Measurements from ENCODE around the gene RHBDF1.

Gene RHBDF1

DNA sequence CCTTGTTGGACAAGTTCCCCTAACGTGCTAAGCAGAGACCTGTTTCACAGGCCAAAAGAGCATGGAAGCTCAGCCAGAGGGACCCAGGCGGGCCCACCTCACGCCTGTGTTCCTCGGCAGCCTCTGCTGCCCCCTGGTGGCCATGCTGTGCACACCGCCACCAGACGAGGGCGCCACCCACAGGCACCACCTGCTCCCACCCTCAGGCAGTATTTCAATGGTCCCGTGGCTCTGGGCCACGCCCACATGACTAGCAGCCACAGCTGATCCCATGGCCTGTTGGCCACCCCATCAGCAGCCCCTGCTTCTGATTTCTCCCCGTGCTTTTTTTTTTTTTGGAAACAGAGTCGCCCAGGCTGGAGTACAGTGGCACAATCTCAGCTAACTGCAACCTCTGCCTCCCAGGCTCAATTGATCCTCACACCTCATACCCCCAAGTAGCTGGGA is 24.5 kb upstream of the RHBDF1 start:
- peak; percentile 73 to 83 (median 76) for DNase-seq (ENCODE audit: low read depth in 3 of 3, low spot score in 1 of 3)

DNA sequence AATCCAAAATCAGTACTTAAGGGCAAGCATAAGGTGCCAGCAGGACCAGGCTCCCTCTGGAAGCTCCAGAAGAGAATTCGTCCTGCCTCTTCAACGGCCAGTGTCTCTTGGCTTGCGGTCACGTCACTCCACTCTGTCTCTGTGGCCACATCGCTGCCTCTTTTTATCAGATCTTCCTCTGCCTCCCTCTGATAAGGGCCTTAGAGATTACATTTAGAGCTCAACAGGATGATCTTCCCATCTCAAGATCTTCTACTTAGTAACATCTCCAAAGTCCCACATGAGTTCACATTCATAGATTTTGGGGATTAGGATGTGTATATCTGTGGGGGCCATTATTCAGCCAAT is 22.5 kb upstream of the RHBDF1 start:
- no peak for DNase-seq (ENCODE audit: low read depth in 3 of 3, low spot score in 1 of 3)

DNA sequence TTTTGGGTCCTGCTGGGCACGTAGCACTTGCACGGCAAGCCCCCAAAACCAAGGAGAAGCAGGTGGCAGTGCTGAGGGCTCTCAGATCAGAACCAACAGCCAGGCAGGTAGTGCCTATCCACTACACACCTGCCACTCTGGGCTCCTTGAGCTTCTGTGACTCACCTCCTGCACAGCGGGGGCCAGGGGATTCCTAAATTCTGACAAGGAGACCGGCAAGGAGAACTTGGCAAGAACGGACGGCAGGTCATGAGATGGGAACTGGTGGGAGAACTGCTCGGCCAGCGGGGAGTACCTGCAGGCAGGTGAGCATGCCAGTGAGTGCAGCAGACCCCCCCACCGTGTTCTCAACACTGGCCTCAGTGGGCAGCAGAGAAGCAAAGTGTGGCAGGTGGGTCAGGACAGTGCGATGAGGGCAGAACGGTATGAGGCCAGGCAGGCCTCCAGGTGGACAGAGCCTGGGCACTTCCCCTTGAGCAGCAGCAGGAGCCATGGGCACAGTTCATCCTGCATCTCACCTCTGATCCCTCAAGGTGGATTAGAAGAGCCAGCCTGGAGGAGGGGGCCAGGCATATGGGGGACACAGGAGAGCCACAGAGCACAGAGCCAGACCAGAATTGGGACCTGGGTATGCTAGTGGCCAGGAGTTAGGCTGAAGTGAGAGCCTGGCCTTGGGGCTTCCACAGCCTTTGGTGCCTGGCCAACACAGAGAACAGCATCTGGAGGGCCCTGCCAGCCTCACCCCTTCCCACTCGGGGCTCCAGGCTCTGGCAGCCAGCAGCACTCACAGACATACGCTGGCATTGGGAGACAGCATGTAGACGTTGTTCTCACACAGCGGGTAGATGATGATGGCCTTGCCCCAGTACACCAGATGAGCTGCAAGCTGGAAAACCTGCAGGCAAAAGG is 20.3 kb upstream of the RHBDF1 start:
- no peak for DNase-seq (ENCODE audit: low read depth in 3 of 3, low spot score in 1 of 3)

DNA sequence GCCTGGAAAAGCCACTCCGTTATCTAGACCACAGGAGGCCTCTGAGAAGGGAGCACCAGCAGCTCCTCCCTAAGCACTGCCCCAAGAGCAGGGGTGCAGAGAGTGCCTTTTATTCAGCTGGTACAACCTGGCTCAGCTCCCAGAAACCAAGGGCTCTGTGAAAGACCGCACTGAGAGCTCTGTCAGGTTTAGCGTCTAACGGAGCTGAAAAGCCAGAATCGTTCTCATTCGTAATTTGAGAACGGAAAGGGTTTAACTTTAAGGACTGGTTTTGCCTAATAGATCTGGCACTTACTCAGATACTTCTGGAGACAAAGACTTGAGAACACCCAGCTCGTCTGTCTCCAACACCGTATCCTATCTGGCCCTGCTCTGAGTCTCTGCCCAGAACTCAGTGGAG is 19.1 kb upstream of the RHBDF1 start:
- DNase-seq (ENCODE audit: low read depth in 3 of 3, low spot score in 1 of 3) = no peak

DNA sequence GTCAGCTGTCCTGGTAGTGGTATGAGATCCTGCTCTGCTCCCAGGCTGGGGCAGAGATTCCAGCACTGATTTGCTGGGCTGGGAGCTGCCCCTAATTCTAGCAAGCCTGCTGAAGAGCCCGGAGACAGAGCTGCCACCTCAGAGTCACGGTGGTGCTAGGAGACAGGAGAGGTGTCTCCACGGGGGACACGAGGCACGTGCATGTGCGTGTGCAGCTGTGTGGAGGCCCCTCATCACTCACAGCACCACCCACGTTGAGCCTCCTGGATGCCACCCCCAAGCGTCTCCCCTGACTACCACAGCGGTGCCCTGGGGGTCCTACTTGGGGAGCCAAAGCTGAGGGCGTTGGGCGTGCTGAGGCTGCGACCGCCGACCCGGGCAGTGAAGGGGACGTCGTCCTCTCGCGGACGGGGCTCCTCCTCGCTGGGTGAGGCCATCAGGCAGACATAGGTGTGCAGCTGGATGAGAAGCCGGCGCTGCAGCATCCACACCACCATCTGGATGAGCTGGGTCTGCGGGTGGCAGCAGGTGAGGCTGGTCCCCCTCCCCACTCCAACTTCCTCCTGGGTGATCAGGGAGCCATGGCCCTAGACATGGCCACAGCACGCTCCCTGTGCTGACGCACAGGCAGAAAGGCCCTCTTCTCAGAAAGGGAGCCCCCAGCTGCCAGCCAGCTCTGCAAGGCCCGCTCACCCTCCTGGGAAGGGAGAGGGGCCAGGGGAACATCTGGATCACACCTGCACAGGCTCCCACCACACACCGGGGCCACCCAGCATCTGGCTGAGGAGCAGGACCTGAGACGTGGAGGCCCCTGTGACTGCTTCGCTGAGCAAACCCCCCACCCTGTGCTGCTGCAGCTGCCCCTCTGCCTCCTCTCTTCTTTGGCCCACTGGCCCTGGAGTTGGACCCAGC is 17.2 kb upstream of the RHBDF1 start:
- DNase-seq (ENCODE audit: low read depth in 3 of 3, low spot score in 1 of 3) = no peak

DNA sequence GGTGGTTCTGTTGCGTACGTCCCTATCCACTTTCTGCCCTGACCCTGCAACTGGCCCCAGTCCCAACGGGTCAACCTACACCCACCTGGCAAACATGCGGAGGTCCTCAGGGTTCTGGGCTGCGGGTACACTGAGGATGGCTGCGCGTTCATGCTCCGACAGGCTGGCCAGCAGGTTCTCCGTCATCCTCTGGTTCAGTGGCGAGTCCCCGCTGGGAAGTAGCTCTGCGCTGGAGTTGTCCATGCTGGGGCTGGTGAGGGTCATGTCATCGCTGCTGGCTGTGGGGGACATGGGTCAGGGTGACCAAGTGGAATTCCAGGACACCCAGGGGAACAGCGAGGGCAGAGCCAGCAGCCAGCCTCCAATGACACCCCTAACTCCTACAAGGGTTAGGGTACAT is 16.2 kb upstream of the RHBDF1 start:
- DNase-seq (ENCODE audit: low read depth in 3 of 3, low spot score in 1 of 3) = no peak

DNA sequence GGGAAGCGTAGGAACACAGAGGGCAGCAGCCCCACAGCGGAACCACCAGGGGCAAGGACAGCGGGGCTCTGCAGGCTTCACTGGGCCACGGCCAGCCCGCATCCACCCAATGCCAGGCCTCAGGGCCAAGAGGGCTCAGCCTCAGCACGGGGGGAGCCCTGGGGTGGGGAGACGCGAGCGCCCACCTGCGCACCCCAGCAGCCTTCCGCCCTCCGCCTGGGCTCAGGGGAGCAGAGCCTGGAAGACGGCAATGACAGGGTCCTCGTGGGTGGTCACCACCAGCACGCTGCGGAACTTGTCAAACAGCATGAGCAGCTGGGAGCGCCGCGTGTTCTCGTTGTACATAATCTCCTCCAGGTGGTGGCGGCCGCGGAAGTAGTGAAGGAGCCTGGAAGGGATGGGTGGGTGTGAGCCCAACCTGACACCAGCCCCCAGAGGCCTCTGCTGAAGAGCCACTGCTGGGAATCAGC is 14.1 kb upstream of the RHBDF1 start:
- DNase-seq (ENCODE audit: low read depth in 3 of 3, low spot score in 1 of 3) = no peak

DNA sequence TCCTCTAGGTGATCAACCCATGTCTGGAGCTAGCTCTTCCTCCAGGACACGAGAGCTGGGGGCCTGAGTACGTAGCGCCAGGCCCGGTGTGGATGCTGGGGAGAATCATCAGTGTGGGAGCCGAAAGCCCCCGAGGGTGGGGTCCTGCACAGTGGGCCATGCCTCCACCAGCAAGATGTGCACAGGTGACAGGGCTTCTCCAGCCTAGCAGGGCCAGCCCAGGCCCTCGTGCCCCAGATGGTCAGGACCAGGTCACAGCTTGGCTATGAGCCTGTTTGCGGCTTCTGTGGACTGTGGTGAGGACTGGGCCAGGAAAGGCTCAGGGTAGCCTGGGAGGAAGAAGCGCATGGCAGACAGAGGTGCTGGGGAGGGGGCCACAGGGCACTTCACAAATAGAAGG is 13.4 kb upstream of the RHBDF1 start:
- no peak for DNase-seq (ENCODE audit: low read depth in 3 of 3, low spot score in 1 of 3)

DNA sequence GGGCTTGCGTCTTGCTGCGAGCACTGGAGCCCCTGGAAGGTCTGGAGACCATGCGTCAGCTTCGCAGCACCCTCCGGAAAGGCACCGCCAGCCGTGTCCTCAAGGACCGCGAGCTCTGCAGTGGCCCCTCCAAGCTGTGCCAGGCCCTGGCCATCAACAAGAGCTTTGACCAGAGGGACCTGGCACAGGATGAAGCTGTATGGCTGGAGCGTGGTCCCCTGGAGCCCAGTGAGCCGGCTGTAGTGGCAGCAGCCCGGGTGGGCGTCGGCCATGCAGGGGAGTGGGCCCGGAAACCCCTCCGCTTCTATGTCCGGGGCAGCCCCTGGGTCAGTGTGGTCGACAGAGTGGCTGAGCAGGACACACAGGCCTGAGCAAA is 13.0 kb upstream of the RHBDF1 start:
- no peak for DNase-seq (ENCODE audit: low read depth in 3 of 3, low spot score in 1 of 3)

DNA sequence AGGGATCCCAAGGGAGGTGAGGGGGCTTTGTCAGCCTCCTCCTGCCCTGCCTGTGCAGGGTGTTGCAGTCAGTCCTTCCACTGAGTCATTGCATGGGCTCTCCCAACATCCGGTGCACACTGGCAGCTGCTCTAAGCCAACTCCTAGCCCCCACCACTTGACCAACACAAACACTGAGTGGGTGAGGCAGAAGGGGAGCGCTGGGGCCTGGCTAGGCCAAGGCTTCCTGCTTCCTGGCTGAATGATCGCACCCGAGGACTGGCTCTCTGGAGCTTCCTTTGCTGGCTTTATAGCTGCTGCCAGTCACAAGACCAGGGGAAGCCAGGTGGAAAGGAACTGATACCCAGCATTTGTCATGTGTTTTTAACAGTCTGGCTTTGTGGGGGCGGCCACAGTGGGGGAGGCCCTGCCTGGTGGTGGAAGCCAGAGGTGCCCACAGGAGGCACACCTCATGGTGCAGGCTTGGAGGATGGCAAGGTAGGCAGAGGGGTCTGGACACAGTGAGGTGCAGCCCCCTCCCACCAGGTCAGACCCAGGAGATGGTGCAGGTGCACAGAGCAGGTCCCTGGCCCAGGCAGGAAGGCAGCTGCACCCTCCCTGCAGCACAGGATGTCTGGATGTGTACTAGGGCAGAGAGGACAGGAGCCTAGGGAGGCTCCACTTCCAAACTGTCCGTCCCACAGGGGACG is 12.4 kb upstream of the RHBDF1 start:
- peak in 1 of 3 donors; percentile 16 for DNase-seq (ENCODE audit: low read depth in 3 of 3, low spot score in 1 of 3)

DNA sequence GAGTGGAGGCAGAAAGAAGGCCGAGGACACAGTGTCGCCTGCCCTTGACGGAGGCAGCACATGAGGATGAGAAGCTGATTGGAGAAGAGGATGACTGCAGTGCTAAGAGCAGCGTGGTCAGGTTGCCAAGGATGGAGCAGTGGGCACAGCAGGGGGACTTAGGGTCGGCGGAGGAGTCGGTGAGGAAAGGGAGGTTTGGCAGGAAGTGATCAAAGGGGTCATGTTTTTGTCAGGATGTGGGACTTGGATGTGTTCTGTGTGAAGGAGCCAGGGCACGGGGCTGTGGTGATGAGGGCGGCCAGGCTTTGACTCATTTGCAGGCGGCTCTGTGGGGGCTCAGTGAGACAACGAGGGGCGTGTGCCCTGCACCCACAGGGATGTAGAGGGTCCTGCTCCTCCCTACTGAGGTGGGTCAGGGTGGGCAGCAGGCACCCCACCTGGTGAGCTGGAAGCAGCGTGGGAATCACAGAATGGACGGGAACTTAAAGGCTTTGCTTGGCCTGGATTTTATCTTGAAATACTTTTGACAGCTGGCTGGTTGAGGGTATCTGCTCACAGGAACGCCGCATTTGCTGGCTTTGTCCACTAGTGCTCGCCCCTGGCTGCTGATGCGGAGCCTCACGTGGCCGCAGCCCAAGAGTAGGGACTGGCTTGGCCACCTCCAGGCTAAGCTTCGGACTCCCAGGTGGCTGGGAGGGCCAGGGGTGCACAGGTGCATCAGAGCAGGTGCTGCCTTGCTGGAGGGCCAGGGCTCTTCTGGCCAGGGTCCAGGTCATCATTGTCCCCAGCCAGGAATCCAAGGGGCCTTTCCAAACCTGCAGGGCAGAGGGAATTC is 11.6 kb upstream of the RHBDF1 start:
- DNase-seq (ENCODE audit: low read depth in 3 of 3, low spot score in 1 of 3) = no peak

DNA sequence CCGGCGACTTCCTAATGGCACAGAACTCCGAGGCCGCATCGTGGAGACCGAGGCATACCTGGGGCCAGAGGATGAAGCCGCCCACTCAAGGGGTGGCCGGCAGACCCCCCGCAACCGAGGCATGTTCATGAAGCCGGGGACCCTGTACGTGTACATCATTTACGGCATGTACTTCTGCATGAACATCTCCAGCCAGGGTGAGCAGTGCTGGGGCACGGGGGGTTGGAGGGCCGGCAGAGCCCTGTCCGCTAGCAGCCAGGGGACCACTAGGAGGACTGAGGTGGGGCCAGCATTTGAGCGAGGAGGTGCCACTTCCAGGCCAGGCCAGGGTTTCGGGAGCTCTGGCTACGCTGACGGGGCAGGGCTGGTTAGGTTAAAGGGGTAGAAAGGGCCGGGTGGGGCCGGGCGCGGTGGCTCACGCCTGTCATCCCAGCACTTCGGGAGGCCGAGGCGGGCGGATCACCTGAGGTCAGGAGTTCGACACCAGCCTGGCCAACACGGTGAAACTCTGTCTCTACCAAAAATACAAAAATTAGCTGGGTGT is 10.7 kb upstream of the RHBDF1 start:
- no peak for DNase-seq (ENCODE audit: low read depth in 3 of 3, low spot score in 1 of 3)

DNA sequence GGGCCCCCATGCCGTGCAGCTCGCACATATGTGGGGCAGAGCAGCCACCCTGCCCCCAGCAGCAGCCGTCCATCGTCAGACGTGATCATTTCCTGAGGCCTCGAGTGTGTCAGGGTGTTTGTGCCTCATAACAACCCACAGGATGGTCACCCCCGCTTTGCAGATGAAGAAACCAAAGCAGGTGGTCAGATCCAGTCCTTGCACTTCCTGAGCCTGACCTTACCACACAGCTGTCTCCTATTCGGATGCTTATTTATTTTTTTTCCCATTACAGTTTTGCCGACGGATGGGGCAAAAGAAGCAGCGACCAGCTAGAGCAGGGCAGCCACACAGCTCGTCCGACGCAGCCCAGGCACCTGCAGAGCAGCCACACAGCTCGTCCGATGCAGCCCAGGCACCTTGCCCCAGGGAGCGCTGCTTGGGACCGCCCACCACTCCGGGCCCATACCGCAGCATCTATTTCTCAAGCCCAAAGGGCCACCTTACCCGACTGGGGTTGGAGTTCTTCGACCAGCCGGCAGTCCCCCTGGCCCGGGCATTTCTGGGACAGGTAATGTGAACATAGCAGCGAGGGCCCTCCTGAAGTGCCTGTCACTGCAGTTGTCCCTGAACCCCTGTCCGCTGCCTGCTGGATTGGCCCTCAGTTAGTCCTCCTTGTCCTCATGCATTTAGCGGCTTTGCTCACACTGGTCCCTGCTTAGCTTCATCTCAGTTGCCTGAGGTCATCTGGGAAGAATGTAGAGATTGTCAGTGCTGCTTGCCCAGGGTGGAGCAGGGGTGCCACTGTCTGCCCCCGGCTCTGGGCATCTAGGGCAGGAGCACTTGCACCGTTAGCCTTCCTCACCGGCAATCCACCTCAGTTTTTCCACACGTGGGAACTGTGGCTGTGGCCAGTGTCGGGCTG is 7.0 kb upstream of the RHBDF1 start:
- DNase-seq (ENCODE audit: low read depth in 3 of 3, low spot score in 1 of 3) = no peak

DNA sequence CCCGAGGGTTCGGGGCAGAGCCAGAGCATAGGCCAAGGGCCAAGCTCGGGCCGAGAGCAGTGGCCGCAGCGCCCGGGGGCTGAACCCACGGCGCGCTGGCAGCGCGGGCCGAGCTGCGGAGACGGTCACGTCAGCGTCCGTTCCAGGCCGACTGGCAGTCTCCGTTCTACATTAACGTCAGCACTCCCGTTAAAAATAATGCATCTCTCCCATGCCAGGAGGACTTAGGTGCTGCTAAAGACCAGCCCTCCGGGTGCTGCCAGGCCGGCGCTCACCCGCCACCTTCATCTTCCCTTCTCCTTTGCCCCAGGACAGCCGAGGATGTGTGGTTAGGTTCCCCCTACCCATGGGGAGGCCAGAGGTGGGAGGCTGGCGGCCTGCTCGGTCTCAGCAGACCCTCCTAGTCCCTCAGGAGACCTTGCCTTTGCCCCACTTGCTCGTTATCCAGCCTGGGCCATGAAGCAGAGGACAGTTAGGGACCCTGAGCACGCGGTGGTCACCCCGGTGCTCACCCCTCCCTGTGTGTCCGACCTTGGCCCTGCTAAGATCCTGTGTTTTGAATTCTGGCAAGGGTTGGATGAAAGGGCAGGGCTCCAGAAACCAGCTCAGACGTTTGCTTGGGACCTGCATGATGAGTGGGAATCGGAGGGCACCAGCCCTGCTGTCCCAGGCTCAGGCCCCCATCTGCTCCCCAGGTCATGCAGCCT is 6.2 kb upstream of the RHBDF1 start:
- DNase-seq (ENCODE audit: low read depth in 3 of 3, low spot score in 1 of 3) = no peak

DNA sequence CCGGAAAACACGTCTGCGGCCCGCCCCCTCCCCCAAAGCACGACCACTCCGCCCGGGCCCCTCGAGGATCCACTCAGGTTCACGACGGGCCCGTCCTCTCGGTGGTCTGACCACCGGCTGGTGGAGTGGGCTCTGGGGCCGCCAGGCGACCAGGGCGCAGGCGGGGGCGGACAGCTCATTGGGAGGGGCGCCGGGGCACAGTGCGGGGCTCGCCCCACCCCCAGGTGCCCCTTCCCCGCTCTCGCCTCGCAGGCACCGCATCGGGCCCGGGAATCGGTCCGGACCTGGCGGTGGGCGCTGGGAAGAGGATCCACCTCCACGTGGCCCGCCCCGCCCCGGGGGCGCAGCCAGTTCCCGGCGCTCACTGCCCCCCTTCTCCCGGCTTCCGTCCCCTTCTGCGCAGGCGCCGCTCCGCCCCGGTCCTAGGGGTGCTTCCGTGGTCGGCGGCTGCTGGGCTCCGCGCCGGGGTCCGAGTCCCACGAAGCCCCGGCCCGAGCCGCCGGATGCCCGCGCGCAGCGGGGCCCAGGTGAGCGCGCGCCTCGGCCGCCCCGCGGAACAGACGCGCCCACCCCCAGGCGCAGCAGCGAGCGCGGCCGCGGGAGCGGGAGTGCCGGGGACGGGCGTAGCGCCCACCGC is 5.5 kb upstream of the RHBDF1 start, which contains the start of gene MPG:
MPG (plus strand) TSS at position 419 of the 637 bp plus-strand sequence; CDS start at position 504, 85 bp downstream.
- DNase-seq (ENCODE audit: low read depth in 3 of 3, low spot score in 1 of 3) = peak; percentile 59 to 81 (median 66)

DNA sequence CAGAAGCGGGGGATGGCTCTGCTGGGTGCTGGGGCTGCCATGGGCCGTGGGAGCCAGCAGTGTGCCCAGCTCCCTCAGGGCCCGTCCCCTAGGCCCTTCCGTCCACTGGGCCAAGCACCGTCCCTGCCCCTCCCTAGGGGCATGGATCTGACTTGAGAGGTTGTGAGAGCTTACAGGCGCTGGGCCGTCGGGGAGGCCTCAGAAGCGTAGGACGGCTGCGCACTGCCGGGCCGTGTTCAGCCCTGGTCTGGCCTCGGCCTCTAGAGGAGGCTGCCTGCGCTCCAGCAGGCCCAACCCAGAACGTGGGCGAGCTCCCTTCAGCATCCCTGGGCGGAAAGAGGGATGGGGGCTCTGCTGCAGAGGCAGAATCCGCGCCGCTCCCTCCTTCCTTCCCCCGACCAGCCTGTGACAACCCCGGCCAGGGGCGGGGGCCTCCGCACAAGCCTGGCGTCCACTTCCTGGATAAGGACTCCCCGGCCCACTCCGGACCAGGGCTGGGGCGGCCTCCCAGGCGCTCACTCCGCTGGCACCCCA is 4.9 kb upstream of the RHBDF1 start:
- DNase-seq (ENCODE audit: low read depth in 3 of 3, low spot score in 1 of 3) = peak in 1 of 3 donors; percentile 21

DNA sequence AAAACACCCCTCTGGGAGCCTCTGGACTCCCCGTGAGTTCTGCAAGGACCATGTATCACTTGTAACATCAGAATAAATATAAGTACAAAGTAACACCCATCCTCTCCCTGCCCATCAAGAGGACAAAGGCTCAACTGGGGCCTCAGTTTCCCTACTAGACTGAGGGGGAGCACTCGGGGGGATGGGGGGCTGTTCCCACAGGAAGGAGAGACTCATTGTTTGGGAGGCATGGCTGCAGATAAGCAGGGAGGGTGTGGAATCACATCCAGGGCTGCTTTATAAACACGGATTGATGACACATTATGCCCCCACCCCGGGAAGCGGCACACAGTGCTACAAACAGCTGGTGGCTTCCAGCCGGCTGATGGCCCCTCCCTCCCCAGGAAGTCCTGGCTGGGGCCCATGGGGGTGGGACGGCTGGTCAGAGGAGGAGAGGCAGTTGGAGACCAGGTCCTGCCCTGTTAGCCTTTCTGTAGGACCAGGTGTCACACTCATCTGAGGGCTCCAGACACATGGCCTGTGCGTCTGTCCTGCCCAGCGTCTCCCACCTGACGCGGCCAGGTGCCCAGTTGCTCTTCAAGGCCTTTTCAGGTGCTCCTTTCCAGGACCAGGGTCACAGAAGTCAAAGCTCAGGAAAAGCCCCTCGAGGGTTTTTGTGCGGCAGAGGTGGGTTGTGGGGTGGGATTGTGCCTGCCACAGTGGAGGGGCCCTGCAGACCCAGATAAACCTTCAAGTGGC is 4.3 kb upstream of the RHBDF1 start:
- DNase-seq (ENCODE audit: low read depth in 3 of 3, low spot score in 1 of 3) = no peak

Measured in stimulated activated CD4-positive, alpha-beta T cell treated with anti-CD3 and anti-CD28 coated beads, TNF-alpha, amount 100 ng/mL, for 1 hour (primary cell).